Measurements from ENCODE around the gene ZMYM3.

ZMYM3 gene

GRCh38 chrX:71210816-71211215 is 43.1 kb downstream of the ZMYM3 start:
- no peak for FAIRE-seq

- FAIRE-seq: no peak
These were observed 54.5 kb downstream of the ZMYM3 start for GRCh38 chrX:71199252-71200008.

- FAIRE-seq: no peak
These were observed 55.9 kb downstream of the ZMYM3 start for GRCh38 chrX:71198066-71198465.

GRCh38 chrX:71195964-71196649 is 57.8 kb downstream of the ZMYM3 start:
- no peak for FAIRE-seq

- FAIRE-seq: no peak
These were observed 62.7 kb downstream of the ZMYM3 start for GRCh38 chrX:71191248-71191647.

Data from A204.1 (cell line).